HEK293T (cell line): ENCODE results near the gene BEST1.

Source experiments
- CTCF ChIA-PET: fragments of 350-600 bp; formaldehyde crosslinking; extraction: SDS; loops from one replicate; lab custom pipeline; 2021; ENCODE audit warnings: antibody characterized with exemption, inconsistent platforms; lab: Yijun Ruan, JAX
- POLR2A ChIA-PET: fragments of 350-600 bp; formaldehyde crosslinking; extraction: SDS; loops from one replicate; lab custom pipeline; 2020; ENCODE audit warnings: antibody characterized with exemption, inconsistent platforms; lab: Yijun Ruan, JAX
- DNase-seq: peaks from one replicate; pipeline ENCODE4 v3.0.0; 2012; ENCODE audit warnings: mixed read lengths; ENCODE audit errors: extremely low spot score
- ARNT ChIP-seq: fragments of 450-650 bp; IDR thresholded peaks from 2 replicates; pipeline ENCODE4 v1.6.1; 2017; ENCODE audit warnings: mild to moderate bottlenecking
- BHLHE40 ChIP-seq: fragments of 450-650 bp; IDR thresholded peaks from 2 replicates; pipeline ENCODE4 v1.6.1; 2016; ENCODE audit warnings: mild to moderate bottlenecking, moderate library complexity, borderline replicate concordance
- CTBP1 ChIP-seq: fragments of 450-650 bp; IDR thresholded peaks from 2 replicates; pipeline ENCODE4 v1.6.1; 2016; ENCODE audit warnings: borderline replicate concordance
- ELF4 ChIP-seq: fragments of 450-650 bp; IDR thresholded peaks from 2 replicates; pipeline ENCODE4 v1.6.1; 2017; ENCODE audit warnings: antibody characterized with exemption
- FOXA1 ChIP-seq: fragments of 450-650 bp; IDR thresholded peaks from 2 replicates; pipeline ENCODE4 v1.6.1; 2016; ENCODE audit warnings: mild to moderate bottlenecking
- FOXK2 ChIP-seq: fragments of 450-650 bp; IDR thresholded peaks from 2 replicates; pipeline ENCODE4 v1.6.1; 2016; ENCODE audit warnings: mild to moderate bottlenecking
- FOXM1 ChIP-seq: fragments of 450-650 bp; IDR thresholded peaks from 2 replicates; pipeline ENCODE4 v1.6.1; 2017; ENCODE audit warnings: mild to moderate bottlenecking, borderline replicate concordance
- HDGF ChIP-seq: fragments of 450-650 bp; IDR thresholded peaks from 2 replicates; pipeline ENCODE4 v1.6.1; 2017; ENCODE audit warnings: antibody characterized with exemption, borderline replicate concordance
- L3MBTL2 ChIP-seq: fragments of 450-650 bp; conservative IDR thresholded peaks from 2 replicates; pipeline ENCODE4 v1.6.1; 2016; ENCODE audit warnings: mild to moderate bottlenecking
- LEF1 ChIP-seq: fragments of 450-650 bp; IDR thresholded peaks from 2 replicates; pipeline ENCODE4 v1.6.1; 2017; ENCODE audit warnings: mild to moderate bottlenecking, borderline replicate concordance
- NFRKB ChIP-seq: fragments of 450-650 bp; IDR thresholded peaks from 2 replicates; pipeline ENCODE4 v1.6.1; 2016; ENCODE audit warnings: mild to moderate bottlenecking, moderate library complexity
- SP1 ChIP-seq: fragments of 450-650 bp; IDR thresholded peaks from 2 replicates; pipeline ENCODE4 v1.6.1; 2017
- SUZ12 ChIP-seq: fragments of 450-650 bp; IDR thresholded peaks from 2 replicates; pipeline ENCODE4 v1.6.1; 2016; ENCODE audit warnings: mild to moderate bottlenecking
- TARDBP ChIP-seq: fragments of 450-650 bp; IDR thresholded peaks from 2 replicates; pipeline ENCODE4 v1.6.1; 2016
- ZNF384 ChIP-seq: fragments of 450-650 bp; IDR thresholded peaks from 2 replicates; pipeline ENCODE4 v1.6.1; 2016
- TF ChIP-seq, protein P1 (sequence below): fragments of 450-650 bp; IDR thresholded peaks from 2 replicates; pipeline ENCODE4 v1.6.1; 2016

The BEST1 gene

DNA sequence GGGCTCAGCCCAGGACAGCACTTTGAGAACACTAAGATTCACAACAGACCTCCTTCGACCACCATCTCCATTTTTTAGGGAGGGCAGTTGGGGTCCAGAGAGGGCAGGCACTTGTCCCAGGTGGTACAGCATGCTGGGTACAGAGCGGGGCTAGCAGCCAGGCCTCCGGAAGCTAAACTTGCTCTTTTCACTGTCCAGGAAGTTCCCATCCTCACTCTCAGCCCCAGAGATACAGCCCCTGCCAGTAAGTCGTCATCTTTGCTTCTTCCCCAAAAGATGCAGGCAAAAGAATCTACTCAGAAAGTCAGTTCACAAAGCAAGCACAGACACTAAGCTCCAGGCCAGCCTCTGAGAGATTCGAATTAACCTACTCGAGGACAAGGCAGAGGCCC, 26.1 kb upstream of the BEST1 start:
- TF ChIP-seq LEF1, result no peak
- CTCF ChIA-PET, result interaction anchor here (2.7 kb wide), 1 partner anchor 26 kb away, joined by 9 read pairs; no protein-coding TSS in a partner anchor
- POLR2A ChIA-PET, result no interaction called here
- no peak for DNase-seq

DNA sequence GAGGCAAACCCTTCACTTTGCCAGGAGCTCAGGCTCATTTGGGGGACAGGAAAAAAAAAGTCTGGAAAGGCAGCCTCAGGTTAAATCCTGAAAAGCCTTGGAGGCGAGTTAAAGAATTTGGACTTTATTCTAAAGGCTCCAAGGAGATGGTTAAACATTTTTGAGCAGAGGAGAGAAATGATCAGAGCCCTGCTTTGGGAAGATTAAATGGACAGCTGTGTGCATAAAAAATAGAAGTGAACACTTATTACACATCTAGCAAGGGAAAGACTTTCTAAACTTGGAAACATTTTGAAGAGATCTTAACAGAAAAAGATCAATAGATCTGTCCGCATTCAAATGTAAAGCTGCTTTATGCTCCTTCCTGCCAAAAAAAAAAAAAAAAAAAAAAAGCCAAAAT, 24.4 kb upstream of the BEST1 start:
- POLR2A ChIA-PET, result interaction anchor here (0.5 to 0.9 kb wide), 2 partner anchors 18 to 37 kb away, joined by 3 read pairs; no protein-coding TSS in a partner anchor
- no peak for DNase-seq
- CTCF ChIA-PET, result no interaction called here
- TF ChIP-seq SUZ12, result no peak
- TF ChIP-seq BHLHE40, result no peak
- no peak for TF ChIP-seq SP1
- TF ChIP-seq NFRKB, result no peak
- TF ChIP-seq FOXA1, result no peak
- TF ChIP-seq CTBP1, result no peak
- no peak for TF ChIP-seq HDGF
- TF ChIP-seq, protein P1, sequence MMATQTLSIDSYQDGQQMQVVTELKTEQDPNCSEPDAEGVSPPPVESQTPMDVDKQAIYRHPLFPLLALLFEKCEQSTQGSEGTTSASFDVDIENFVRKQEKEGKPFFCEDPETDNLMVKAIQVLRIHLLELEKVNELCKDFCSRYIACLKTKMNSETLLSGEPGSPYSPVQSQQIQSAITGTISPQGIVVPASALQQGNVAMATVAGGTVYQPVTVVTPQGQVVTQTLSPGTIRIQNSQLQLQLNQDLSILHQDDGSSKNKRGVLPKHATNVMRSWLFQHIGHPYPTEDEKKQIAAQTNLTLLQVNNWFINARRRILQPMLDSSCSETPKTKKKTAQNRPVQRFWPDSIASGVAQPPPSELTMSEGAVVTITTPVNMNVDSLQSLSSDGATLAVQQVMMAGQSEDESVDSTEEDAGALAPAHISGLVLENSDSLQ, result no peak
- TF ChIP-seq ARNT, result no peak
- no peak for TF ChIP-seq TARDBP
- TF ChIP-seq L3MBTL2, result no peak
- TF ChIP-seq ELF4, result no peak
- TF ChIP-seq FOXK2, result no peak
- TF ChIP-seq LEF1, result no peak
- no peak for TF ChIP-seq FOXM1
- no peak for TF ChIP-seq ZNF384

DNA sequence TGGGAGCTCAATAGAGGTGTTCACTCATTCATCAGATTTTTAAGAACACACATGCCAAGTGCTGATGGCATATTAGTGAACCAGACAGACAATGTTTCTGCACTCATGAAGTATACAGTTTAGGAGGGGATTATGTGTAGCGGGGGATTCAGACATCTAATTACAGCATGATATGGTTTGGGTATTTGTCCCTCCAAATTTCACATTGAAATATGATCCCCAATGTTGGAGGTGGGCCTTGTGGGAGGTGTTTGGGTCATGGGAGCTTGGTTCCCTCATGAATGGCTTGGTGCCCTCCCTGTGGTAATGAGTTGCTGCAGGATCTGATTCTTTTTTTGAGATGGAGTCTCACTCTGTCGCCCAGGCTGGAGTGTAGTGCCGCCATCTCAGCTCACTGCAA, 23.9 kb upstream of the BEST1 start:
- POLR2A ChIA-PET, result interaction anchor here (0.5 to 0.9 kb wide), 2 partner anchors 18 to 37 kb away, joined by 3 read pairs; no protein-coding TSS in a partner anchor
- TF ChIP-seq FOXA1, result no peak
- TF ChIP-seq TARDBP, result no peak
- no peak for TF ChIP-seq FOXM1
- no peak for TF ChIP-seq L3MBTL2
- no peak for TF ChIP-seq ELF4
- no peak for TF ChIP-seq BHLHE40
- TF ChIP-seq HDGF, result no peak
- TF ChIP-seq, protein P1, result no peak
- no peak for TF ChIP-seq SUZ12
- CTCF ChIA-PET, result no interaction called here
- DNase-seq, result no peak

DNA sequence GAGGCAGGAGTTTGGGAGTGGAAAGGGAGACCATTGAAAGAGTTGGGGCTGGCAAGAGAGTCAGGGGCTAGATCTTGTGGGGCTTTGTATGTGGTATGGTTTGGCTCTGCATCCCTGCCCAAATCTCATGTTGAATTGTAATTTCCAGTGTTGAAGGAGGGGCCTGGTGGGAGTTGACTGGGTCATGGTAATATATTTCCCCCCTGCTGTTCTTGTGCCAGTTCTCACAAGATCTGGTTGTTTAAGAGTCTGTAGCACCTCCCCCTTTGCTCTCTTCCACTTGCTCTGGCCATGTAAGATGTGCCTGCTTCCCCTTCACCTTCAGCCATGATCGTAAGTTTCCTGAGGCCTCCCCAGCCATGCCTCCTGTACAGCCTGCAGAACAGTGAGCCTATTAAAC, 22.6 kb upstream of the BEST1 start:
- TF ChIP-seq ZNF384 (no peak), CTBP1 (no peak), HDGF (no peak), LEF1 (no peak), FOXA1 (no peak), ELF4 (no peak), NFRKB (no peak), L3MBTL2 (no peak), FOXK2 (no peak), ARNT (no peak), SP1 (no peak), SUZ12 (no peak), BHLHE40 (no peak), FOXM1 (no peak), TARDBP (no peak)
- TF ChIP-seq, protein P1, result no peak
- POLR2A ChIA-PET, result no interaction called here
- CTCF ChIA-PET, result no interaction called here
- DNase-seq, result no peak

DNA sequence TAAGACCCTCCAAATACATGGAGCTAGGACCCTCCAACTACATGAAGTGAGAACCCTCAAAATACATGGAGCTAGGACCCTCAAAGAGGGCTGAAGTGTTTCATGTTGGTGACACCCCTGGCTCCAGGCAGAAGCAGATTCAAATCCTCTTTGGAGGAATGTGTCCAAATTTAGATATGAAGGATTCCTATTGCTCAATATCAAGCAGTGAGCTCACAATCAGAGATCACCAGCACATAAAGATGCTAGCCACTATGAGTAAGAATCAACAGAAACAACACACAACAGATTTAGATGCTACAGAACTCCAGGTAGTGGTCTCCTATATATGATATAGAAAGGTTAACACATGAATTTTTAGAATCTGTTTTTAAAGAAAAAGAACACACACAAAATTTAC, 21.5 kb upstream of the BEST1 start:
- DNase-seq, result no peak
- POLR2A ChIA-PET, result interaction anchor here (0.9 to 1.1 kb wide), 2 partner anchors 22 to 136 kb away, joined by 3 to 4 read pairs; partner anchors contain the start of genes BEST1 and FEN1
- CTCF ChIA-PET, result interaction anchor here (0.8 to 1.1 kb wide), 2 partner anchors 15 to 30 kb away, joined by 3 read pairs; no protein-coding TSS in a partner anchor
- TF ChIP-seq HDGF (no peak), ZNF384 (no peak), L3MBTL2 (no peak), ELF4 (no peak), NFRKB (no peak), TARDBP (no peak), FOXA1 (no peak), BHLHE40 (no peak), CTBP1 (no peak), ARNT (no peak), SP1 (no peak), SUZ12 (no peak), FOXK2 (no peak), LEF1 (no peak), FOXM1 (no peak)
- TF ChIP-seq, protein P1, result no peak

DNA sequence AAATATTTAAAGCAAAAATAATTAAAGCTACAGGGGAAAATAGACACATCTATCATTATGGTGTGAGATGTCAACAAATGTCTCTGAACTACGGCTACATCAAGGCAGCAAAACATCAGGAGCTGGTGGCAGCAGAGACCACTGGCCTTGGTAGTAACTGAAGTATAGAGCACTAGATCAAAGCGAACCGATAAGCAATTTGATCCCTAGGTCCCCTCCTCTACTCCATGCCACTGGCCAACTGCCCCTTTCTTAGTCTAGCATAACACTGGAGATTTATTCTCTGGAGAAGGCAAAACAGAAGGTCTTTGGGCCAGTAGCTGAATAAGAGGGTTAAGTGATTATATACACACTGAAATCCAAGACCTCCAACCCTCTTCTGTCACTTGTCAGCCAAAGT, 19.2 kb upstream of the BEST1 start:
- CTCF ChIA-PET, result no interaction called here
- POLR2A ChIA-PET, result no interaction called here
- DNase-seq, result no peak
- TF ChIP-seq FOXA1 (no peak), BHLHE40 (no peak), FOXK2 (no peak), LEF1 (no peak), HDGF (no peak), FOXM1 (no peak), NFRKB (no peak), CTBP1 (no peak), L3MBTL2 (no peak)
